ENCODE results near the gene TSPAN9. TPM values are rescaled to one million over a fixed set of nuclear protein-coding genes. Genes with fewer than 3 reads are reported as not detected.
"Not testable (repeated sequence)": the region's sequence is repeated elsewhere in the genome, so short reads cannot be mapped to it uniquely, and the experiment has no call there.

The TSPAN9 gene
- polyA plus RNA-seq, 3 donors, result 92.7 to 102 (median 95.0) TPM

DNA sequence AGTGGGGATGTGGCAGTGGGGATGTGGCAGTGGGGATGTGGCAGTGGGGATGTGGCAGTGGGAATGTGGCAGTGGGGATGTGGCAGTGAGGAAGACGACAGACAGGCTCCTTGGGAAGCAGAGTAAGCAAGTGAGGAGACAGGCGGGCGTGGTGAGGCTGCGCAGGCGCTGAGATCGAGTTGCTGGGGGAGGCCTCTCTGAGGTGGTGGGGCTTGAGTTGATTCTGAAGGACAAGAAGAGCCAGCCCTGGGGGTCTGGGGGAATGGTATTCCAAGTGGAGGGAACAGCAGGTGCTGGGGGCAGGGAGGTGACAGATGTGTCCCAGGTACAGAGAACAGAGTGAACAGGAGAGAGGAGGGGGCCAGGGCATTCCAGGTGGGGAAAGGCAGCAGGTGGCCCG lies 33.8 kb upstream of the TSPAN9 start:
- no peak for DNase-seq (ENCODE audit: low read depth in 3 of 3, low spot score in 2 of 3)

DNA sequence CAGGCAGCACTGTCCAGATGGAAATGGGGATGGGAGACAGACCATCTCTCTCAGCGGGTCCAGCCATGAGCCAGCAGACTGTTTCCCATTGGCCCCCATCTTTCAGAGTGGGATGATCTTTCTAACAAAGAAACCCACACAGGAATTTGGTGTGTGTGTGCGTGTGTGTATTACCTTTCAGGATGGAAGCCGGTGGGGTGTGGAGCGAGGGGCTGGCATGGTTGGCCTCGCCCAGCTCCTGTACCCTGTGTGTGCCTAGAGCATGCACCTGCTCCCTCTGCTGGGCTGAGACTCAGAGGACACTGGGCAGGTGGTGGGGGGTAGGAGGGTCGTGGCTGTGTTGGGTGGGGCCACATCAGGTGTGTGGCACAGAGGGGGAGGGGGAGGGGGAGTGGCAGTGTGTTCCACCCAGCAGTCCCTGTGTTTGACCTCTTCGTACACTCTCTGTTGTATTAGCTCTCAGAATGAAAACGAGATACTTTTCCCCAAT lies 33.0 kb upstream of the TSPAN9 start:
- DNase-seq (ENCODE audit: low read depth in 3 of 3, low spot score in 2 of 3), result no peak

DNA sequence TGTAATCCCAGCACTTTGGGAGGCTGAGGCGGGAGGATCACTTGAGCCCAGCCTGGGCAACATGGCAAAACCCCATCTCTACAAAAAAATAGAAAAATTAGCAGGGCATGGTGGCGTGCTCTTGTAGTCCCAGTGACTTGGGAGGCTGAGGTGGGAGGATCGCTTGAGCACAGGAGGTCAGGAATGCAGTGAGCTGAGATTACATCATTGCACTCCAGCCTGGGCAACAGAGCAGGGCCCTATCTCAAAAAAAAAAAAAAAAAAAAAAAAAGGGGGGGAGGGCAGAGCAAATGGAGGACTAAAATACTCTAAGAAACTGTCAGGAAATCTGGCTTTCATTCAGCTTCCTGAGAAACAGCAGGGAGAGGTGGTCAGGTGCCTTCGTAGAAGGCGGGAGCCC lies 31.7 kb upstream of the TSPAN9 start:
- no peak for DNase-seq (ENCODE audit: low read depth in 3 of 3, low spot score in 2 of 3)

DNA sequence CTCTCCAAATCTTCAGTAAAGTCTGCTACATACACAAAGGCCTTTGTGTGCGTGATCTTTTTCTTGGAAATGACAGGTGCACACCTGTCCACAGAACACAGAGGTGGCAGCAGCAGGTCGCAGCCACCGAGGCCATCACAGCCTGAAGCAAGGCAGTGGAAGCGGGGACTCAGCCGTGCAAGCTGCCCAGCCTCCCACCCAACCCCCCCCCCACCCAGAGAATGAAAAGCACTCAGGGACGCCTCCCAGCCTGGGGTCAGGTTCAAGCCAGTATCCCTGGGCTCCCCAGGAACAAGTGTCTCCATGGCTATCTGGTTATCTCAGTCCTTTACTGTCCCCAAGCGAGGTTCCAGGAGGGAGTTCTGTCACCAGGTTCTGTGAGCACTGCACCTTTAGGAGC lies 31.2 kb upstream of the TSPAN9 start:
- no peak for DNase-seq (ENCODE audit: low read depth in 3 of 3, low spot score in 2 of 3)

DNA sequence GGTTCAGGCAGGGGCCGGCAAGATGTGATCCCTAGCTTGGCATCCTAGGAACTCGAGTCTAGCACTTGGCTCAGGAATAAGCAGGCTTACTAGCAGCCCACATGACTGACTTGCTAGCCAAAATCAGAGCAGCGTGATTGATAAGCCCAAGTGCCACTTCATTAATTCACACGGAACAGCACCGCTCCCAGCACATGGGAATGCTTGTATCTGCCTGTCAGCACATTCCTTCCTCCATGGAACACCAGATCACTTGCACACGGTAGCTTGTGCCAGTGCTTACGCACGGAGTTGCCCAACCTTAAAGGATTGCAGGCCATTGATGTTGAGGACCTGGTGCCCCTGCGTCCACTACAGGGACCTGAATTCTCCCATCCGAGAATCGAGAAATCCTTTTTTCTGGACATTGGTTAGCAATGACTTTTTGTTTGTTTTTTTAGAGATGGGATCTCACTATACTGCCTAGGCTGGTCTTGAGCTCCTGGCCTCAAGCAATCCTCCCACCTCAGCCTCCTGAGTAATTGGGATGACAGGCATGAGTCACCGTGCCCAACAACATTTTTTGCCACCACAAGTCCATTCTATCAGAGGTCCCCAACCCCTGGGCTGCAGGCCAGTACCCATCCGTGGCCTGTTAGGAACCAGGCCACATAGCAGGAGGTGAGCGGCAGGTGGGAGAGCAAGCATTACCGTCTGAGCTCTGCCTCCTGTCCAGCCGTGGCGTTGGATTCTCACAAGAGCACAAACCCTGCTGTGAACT lies 30.6 kb upstream of the TSPAN9 start:
- DNase-seq (ENCODE audit: low read depth in 3 of 3, low spot score in 2 of 3), result no peak

DNA sequence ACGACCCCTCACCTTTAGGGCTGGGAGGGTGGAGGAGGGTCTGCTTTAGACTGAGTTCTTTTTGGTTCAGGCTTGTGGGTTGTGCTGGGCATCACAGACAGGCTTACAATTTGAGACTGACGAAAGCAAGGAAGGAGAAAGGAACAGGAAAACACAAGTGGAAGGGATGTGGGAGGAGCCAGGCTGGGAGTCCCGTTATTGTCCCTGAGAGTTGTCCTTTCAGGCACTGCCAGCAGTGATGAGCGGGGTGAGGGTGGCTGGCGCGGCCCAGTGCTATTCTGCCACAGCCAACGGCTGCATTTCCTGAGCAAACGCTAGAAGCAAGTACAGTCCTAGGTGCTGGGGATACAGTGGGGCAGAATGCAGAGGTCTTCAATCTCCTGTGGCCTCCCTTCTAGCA lies 29.2 kb upstream of the TSPAN9 start:
- DNase-seq (ENCODE audit: low read depth in 3 of 3, low spot score in 2 of 3), result no peak

DNA sequence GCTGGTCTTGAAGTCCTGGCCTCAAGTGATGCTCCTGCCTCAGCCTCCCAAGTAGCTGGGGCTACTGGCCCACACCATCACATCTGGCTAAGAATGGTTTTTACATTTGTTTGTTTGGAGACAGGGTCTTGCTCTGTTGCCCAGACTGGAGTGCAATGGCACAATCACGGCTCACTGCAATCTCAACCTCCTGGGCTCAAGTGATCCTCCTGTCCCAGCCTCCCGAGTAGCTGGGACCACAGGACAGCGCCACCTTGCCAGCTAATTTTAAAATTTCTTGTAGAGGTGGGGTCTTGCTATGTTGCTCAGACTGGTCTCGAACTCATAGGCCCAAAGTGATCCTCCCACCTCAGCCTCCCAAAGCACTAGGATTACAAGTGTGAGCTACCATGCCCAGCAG lies 28.6 kb upstream of the TSPAN9 start:
- DNase-seq (ENCODE audit: low read depth in 3 of 3, low spot score in 2 of 3), result no peak

DNA sequence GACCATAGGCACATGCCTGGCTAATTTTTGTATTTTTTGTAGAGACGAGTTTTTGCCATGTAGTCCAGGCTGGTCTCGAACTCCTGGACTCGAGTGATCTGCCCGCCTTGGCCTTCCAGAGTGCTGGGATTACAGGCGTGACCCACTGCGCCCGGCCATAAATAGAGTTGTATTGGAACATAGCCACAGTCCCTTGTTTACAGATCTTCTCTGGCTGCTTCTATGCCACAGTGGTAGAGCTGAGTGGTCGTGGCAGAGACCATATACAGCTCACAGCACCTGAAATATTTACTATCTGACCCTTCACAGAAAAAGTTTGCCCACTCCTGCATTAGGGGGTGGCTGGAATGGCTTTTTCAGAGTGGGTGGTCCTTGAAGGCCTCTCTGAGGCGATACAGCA lies 28.0 kb upstream of the TSPAN9 start:
- DNase-seq (ENCODE audit: low read depth in 3 of 3, low spot score in 2 of 3), result no peak

DNA sequence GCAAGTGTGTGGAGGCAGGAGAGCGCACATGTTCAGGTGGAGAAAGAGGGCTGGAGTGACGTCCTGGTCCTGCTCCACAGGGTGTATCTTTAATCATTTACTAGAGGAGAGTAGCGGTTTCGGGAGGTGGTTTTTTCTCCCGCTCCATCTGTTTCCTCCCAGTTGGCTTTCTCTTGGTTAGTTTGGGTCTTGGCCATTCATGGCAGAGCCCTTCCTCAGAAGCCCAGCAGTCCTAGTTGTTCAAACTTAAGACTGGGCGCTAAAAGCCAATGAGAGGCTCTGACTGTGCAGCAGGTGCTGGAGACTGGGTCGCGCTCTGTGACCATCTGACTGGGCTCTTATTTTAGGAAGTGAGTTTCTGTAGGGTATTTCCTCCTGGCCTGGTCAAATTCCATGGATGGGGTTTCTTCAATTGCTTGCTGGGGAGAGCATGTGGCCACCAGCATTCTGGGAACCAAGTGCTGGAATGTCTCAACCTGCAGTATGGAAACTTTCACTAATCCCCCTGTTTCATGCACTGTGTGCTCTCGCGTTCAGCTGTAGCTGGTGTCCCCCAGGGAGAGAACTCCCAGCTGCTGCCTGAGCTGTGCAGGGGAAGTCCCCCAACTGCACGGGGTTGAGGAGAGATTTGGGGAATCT lies 27.4 kb upstream of the TSPAN9 start:
- DNase-seq (ENCODE audit: low read depth in 3 of 3, low spot score in 2 of 3), result no peak

DNA sequence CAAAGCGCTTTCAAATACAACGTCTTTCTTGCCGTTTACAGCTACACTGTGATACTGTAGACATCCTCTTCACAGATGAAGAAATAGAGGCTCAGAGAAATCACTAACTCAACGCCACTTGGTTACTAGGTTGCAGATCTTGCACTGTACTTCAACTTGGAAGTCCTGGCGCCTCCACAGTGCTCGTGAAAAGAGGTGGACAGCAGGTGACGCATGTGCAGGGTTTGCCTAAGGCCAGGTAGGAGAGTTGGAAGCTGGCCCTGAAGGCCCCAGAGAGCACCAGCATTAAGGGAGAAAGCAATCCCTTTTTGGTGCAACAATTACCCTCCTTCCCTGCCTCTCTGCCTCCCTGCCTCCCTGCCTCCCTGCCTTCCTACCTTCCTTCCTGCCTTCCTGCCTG lies 22.8 kb upstream of the TSPAN9 start:
- no peak for DNase-seq (ENCODE audit: low read depth in 3 of 3, low spot score in 2 of 3)

DNA sequence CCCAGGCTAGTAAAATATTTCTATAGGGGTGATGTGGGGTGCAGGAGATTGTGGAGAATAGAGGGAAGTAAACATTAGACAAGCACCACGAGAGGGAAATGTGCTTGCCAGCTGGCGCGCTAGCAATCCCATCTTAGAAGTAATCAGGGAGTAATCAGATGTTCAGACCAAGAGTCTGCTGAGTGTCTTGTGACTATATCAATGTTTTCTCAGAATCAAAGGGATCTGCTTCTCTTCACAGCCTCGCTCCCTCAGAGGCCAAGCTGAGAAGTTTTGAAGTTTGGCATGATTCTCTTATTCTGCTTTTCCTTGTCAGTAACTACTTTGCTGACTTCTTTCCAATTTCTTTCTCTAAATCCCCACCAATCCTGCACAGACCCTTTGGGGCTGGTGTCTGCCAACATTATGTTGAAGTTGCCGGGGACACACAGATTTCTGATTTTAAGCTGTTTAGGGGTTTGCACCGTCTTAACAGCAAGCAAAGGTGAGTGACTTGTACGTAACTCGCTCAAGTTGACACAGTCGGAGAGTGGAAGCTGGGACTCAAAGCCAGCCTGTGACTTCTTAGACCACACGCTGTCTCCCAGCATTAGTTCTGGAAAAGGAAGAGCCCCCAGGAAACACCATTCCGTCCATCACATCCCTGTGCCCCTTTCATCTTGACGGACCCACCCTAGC lies 22.0 kb upstream of the TSPAN9 start:
- no peak for DNase-seq (ENCODE audit: low read depth in 3 of 3, low spot score in 2 of 3)

DNA sequence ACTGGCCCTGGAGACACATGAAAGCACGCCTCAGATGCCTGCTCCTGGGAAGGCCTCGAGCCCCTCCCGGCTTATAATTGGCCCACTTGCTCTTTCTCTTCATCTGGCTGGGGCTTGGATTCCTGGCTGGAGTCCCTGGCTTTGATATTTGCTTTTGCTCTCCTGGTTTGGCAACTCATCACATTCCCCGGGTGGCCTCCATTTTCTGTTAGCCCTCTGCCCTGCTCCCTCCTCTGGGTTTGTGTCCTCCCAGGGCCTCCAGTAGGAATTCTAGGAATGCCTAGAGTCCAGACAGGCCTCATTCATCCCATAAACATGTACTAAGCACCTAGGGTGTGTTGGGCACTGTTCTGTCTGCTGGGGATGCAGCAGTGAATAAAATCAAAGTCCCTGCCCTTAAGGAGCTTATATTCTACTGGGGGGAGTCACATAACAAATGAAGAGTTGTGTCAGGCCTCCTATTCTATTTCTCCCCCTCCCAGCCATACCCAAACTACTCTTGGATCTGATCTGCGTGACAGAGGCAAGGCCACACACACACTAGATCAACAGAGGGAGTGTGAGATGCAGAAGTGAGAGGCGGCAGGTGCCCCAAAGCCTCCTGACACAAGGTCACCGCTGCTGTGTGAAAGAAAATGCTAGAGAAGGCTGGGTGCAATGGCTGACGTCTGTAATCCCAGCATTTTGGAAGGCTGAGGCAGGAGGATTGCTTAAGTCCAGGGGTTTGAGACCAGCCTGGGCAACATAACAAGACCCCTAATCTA lies 21.3 kb upstream of the TSPAN9 start:
- no peak for DNase-seq (ENCODE audit: low read depth in 3 of 3, low spot score in 2 of 3)

DNA sequence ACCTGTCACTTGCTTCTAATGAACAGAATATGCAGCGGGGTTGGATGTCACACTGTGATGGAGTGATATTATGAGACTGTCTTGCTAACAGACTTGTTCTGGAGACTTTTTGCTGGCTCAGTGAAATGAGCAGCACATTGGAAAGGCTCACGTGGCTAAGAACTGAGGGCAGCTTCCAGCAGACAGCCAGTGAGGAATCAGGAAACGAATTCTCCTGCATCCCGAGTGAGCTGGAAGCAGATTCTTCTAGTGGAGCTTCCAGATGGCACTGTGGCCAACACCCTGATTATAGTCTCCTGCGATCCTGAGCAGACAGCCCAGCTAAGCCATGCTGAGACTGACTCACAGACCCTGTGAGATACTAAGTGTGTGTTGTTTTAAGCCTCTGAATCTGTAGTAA lies 16.1 kb upstream of the TSPAN9 start:
- DNase-seq (ENCODE audit: low read depth in 3 of 3, low spot score in 2 of 3), result no peak

DNA sequence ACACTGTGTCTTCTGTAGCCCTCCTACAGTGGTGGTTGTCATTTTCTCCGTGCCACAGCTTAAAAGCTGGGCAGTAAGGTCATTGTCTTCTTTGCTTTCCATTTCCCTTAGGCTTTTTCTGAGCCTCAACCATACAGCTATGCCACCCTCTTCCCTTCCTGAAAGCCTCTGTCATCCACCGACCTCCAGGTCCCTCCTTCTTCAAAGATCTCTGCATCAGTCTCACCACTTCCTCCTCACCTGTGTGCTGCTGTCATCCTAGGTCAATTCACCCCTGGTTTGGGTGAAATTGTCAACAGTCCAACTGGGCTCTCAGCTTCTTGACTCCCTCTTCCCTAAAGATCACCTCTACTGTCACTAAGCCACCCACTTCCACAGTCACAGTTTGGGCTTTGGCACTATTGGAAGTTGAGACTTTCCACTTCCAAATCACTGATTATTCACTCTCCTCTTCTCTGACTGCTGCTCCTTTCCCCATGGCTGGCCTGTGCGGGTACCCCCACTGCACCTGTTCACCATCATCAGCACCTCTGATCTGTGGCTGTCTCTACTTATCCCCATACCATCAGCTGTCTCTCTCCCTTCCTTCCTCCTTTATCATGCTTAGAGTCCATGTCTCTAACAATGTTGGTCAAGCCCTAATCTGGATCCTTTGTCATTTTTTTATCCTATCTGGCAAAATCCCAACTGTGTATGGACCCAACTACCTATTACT lies 15.5 kb upstream of the TSPAN9 start:
- DNase-seq (ENCODE audit: low read depth in 3 of 3, low spot score in 2 of 3), result no peak

DNA sequence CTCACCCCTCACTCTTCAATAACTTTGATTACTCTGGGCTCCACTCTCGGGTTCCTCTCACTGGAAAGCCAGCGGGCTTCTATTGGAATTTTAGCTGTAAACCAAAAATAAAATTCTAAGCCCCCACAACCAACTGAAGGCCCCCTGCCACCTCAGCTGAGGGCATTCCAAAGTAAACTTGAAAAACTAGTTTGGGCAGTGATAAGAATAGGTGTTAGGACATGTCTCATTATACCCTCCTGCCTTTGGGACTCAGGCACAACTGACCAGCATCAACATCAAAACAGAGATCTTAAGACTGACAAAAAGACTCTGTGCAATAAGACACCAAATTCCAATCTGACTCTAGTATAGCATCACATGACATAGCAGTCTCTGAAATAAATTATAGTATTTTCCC lies 11.9 kb upstream of the TSPAN9 start:
- DNase-seq (ENCODE audit: low read depth in 3 of 3, low spot score in 2 of 3), result no peak

DNA sequence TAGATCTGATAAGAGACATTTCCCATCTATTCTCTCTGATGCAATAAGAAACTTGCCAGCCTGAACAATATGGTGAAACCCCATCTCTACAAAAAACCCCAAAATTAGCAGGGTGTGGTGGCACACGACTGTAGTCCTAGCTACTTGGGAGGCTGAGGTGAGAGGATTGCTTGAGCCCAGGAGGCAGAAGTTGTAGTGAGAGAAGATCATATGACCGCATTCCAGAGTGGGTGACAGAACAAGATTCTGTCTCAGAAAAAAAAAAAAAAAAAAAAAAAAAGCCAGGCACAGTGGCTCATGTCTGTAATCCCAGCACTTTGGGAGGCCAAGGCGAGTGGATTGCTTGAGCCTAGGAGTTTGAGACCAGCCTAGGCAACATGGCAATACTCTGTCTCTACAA lies 11.3 kb upstream of the TSPAN9 start:
- DNase-seq (ENCODE audit: low read depth in 3 of 3, low spot score in 2 of 3), result not testable (repeated sequence)

DNA sequence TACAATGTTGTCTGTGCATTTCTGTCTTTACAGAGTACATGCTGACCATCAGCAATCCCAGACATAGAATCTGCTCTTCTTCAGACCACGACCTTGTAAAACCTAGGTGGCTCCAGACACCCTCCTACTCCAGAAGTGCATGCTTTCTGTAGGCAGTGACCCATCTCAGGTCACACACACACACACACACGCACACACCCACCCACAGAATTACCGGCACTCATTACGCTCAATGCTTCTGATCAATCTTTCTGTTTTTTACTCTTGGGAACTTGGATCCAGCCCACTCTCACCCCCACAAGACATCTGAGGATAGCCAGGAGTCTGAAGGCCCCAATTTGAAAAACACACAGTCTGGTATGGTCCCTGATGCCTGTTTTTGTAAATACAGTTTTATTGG lies 7.5 kb upstream of the TSPAN9 start:
- no peak for DNase-seq (ENCODE audit: low read depth in 3 of 3, low spot score in 2 of 3)

DNA sequence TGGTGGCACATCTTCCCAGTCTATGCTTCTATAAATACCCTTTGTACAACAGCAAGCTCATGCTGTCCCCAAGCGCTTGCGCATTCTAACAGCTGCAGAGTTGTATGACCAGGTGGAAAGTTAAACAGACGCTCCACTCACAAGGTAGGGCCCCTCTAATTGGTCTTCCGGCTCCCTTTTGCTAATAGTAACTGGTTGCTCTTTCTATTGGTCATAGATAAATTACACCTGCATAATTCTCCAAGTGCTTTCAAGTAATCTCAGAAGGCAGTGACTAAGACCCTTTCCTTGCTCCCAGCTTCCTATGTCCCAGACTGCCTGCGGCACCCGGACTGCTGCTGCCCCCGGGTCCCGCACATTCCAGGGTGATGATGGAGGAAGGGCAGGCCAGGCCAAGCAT lies 6.1 kb upstream of the TSPAN9 start:
- no peak for DNase-seq (ENCODE audit: low read depth in 3 of 3, low spot score in 2 of 3)

DNA sequence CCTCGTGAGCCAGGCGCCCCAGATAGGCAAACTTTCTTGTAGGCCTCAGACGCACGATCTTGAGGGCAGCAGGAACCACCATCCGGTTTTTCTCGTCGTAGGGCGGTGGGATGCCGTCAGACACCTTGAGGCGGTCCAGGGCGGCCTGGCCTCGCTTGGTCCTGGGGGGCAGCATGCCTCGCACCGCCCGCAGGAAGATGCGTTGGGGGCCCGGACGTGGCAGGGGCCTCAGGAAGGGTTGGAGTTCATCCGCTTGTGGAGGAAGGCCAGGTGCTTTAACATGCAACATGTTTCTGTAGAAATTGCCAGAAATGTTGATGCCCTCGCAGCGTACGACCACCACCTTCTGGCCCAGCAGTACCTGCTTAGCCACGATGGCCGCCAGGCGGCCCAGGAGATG lies 5.5 kb upstream of the TSPAN9 start:
- no peak for DNase-seq (ENCODE audit: low read depth in 3 of 3, low spot score in 2 of 3)

DNA sequence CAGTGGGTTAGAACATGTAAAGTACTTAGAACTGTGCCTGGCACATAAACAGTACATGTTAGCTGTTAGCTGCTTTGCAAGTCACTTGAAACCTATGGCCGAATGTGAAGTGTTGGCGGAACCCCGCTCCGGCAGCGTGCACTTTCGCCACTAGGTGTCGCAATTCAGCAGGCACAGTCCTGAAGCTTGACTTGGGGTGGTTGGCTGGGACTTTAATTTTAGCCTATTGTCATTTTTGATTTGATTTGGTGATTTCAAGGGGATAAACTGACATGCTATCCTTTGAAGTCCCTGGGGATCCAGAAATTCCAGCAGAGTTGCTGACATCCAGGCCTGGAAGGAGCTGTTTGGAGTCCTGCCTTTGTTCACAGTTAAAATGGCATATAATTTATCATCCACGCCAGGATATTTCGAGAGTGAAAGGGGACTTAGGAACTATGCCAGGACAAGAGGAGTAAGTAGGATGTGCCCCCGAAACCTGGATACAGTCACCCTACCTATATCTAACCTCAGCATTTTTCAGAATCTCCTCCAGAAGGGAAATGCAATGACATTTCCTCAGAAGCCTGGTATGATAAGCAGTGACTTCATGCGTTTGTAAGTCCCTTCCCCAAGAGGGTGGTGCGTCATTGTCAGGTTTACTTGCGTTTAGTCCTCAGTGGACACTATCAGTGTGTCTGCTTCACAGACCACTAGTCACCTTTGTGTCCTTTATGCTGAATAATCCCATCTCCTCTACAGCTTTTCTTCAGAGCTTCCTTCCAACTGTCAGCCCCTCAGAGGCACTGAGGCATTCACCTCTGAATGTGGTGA lies 3.5 kb upstream of the TSPAN9 start:
- peak in 2 of 3 donors; percentile 70 to 86 for DNase-seq (ENCODE audit: low read depth in 3 of 3, low spot score in 2 of 3)

Measured in right renal cortex interstitium (tissue), 3 donors.